Measurements from ENCODE around the gene TMED5.

- TF ChIP-seq, protein P1, sequence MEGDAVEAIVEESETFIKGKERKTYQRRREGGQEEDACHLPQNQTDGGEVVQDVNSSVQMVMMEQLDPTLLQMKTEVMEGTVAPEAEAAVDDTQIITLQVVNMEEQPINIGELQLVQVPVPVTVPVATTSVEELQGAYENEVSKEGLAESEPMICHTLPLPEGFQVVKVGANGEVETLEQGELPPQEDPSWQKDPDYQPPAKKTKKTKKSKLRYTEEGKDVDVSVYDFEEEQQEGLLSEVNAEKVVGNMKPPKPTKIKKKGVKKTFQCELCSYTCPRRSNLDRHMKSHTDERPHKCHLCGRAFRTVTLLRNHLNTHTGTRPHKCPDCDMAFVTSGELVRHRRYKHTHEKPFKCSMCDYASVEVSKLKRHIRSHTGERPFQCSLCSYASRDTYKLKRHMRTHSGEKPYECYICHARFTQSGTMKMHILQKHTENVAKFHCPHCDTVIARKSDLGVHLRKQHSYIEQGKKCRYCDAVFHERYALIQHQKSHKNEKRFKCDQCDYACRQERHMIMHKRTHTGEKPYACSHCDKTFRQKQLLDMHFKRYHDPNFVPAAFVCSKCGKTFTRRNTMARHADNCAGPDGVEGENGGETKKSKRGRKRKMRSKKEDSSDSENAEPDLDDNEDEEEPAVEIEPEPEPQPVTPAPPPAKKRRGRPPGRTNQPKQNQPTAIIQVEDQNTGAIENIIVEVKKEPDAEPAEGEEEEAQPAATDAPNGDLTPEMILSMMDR (conservative IDR thresholded peaks at IDR 0.05; ENCODE audit: low read depth, low read length), result no peak
- TF ChIP-seq MXI1 (IDR thresholded peaks at IDR 0.05; ENCODE audit: borderline replicate concordance, low read depth, low read length), result peak; percentile 97
- TF ChIP-seq RFX5 (IDR thresholded peaks at IDR 0.05; ENCODE audit: low read depth, low read length), result no peak
- TF ChIP-seq POLR2A (IDR thresholded peaks at IDR 0.05; ENCODE audit: low read depth, low read length), result no peak
- TF ChIP-seq CEBPB (IDR thresholded peaks at IDR 0.05; ENCODE audit: low read depth, low read length), result no peak
- TF ChIP-seq BHLHE40 (IDR thresholded peaks at IDR 0.05; ENCODE audit: low read depth, low read length), result no peak
- TF ChIP-seq MAFK (IDR thresholded peaks at IDR 0.05; ENCODE audit: low read depth, low read length), result no peak
- TF ChIP-seq ELK1 (IDR thresholded peaks at IDR 0.05; ENCODE audit: borderline replicate concordance, low read depth, low read length), result no peak
Observed at GRCh38 chr1:93180723-93181613, 755 bp upstream of the TMED5 start, which contains the start of gene CCDC18.

Data from IMR-90 (cell line).